Loucy (cell line): ENCODE measurements around the gene VASN.
A peak's percentile ranks its signal among the peaks of the same experiment; 100 is the strongest.

Experiments
- H2AFZ ChIP-seq: fragments of 200-600 bp; sonication (generic); 2 replicates; pipeline ENCODE4 v1.6.0; 2016; ENCODE audit warnings: antibody characterized with exemption, mild to moderate bottlenecking, low read length, moderate library complexity
- H3F3A ChIP-seq: fragments of 200-600 bp; 2 replicates; pipeline ENCODE4 v1.6.0; 2016; ENCODE audit warnings: antibody characterized with exemption, low read depth, mild to moderate bottlenecking
- H3K27me3 ChIP-seq: fragments of 200-600 bp; sonication (generic); 2 replicates; pipeline ENCODE4 v1.6.1; 2014; ENCODE audit warnings: low read length, mild to moderate bottlenecking; ENCODE audit not compliant: insufficient read depth, poor library complexity, severe bottlenecking
- H3K36me3 ChIP-seq: fragments of 200-600 bp; sonication (generic); 2 replicates; pipeline ENCODE4 v1.6.1; 2016; ENCODE audit warnings: low read length; ENCODE audit not compliant: insufficient read depth
- H3K4me1 ChIP-seq: fragments of 200-600 bp; sonication (generic); 2 replicates; pipeline ENCODE4 v1.5.1; 2014; ENCODE audit warnings: low read length, mild to moderate bottlenecking; ENCODE audit not compliant: insufficient read depth, poor library complexity, severe bottlenecking
- H3K4me2 ChIP-seq: fragments of 200-600 bp; sonication (generic); 2 replicates; pipeline ENCODE4 v1.6.0; 2014; ENCODE audit warnings: antibody characterized with exemption, low read length, low read depth, mild to moderate bottlenecking; ENCODE audit not compliant: poor library complexity, severe bottlenecking
- H3K4me3 ChIP-seq: fragments of 200-600 bp; sonication (generic); 2 replicates; pipeline ENCODE4 v1.5.1; 2014; ENCODE audit warnings: low read length, mild to moderate bottlenecking, mixed read lengths; ENCODE audit not compliant: poor library complexity, severe bottlenecking
- H3K79me2 ChIP-seq: fragments of 200-600 bp; sonication (generic); 2 replicates; pipeline ENCODE4 v1.6.1; 2014; ENCODE audit warnings: low read length; ENCODE audit not compliant: insufficient read depth
- H3K9ac ChIP-seq: fragments of 200-600 bp; sonication (generic); 2 replicates; pipeline ENCODE4 v1.6.0; 2014; ENCODE audit warnings: mild to moderate bottlenecking, low read depth, low read length, moderate library complexity; ENCODE audit not compliant: poor library complexity, severe bottlenecking
- H3K9me2 ChIP-seq: fragments of 200-600 bp; sonication (generic); replicated peaks from 2 replicates; pipeline ENCODE4 v1.6.1; 2016; ENCODE audit warnings: low read depth, low read length, mixed read lengths
- H3K9me3 ChIP-seq: fragments of 200-600 bp; sonication (generic); 2 replicates; pipeline ENCODE4 v1.6.1; 2014; ENCODE audit warnings: mild to moderate bottlenecking, antibody characterized with exemption, low read length, low read depth; ENCODE audit not compliant: insufficient read depth
- H4K20me1 ChIP-seq: fragments of 200-600 bp; sonication (generic); 2 replicates; pipeline ENCODE4 v1.6.0; 2014; ENCODE audit warnings: antibody characterized with exemption, low read length, mild to moderate bottlenecking; ENCODE audit not compliant: insufficient read depth, poor library complexity, severe bottlenecking
- EZH2phosphoT487 ChIP-seq: fragments of 200-600 bp; IDR thresholded peaks from 2 replicates; pipeline ENCODE4 v1.6.1; 2018; ENCODE audit warnings: antibody characterized with exemption, mild to moderate bottlenecking, moderate library complexity, borderline replicate concordance
- TF ChIP-seq, protein P1 (sequence below): fragments of 200-600 bp; sonication (generic); conservative IDR thresholded peaks from 2 replicates; pipeline ENCODE4 v1.5.1; 2014; ENCODE audit warnings: mild to moderate bottlenecking, antibody characterized with exemption, low read length

The VASN gene

DNA sequence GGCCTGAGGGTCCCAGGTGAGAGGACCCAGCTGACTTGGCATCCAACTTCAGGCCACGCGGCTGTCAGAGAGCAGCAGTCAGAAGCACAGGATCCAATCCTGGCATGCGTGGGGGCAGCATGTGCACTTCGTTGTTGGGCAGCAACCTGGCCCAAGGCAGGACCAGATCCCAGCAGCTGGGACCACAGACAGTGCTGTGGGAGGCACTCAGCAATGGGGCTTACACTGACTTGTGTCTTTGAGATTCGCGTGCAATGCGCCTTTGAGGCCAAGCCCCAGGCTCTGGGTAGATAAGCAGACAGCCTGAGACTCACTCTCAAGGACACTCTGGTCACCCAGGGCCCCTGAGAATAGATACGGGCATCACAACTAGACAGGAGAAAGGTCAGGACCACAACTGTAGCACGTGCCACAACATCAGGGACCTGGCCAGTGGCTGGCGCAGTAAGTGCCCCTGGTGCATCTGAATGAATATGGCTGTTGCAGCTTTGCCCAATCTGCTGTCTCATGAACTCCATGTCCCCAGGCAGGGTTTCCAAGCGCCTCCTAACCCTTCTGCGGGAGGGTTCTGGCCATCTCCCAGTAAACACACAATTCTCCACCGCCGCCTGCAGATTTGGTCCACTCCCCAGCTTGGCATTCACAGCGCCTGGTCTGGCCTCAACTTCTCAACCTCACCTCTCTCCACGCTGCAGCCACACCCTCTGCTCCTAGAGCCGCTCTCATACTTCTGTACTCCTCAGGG is 23.7 kb upstream of the VASN start:
- no peaks in the 10 kb centered on the region for H3K9me3 ChIP-seq
- no peaks in the 10 kb centered on the region for H3K36me3 ChIP-seq
- no peaks in the 10 kb centered on the region for H4K20me1 ChIP-seq
- no peak overlapping the region for H2AFZ ChIP-seq
- no peaks in the 10 kb centered on the region for H3F3A ChIP-seq
- H3K4me3 ChIP-seq = no peak overlapping the region
- no peak for TF ChIP-seq EZH2phosphoT487
- TF ChIP-seq, protein P1, sequence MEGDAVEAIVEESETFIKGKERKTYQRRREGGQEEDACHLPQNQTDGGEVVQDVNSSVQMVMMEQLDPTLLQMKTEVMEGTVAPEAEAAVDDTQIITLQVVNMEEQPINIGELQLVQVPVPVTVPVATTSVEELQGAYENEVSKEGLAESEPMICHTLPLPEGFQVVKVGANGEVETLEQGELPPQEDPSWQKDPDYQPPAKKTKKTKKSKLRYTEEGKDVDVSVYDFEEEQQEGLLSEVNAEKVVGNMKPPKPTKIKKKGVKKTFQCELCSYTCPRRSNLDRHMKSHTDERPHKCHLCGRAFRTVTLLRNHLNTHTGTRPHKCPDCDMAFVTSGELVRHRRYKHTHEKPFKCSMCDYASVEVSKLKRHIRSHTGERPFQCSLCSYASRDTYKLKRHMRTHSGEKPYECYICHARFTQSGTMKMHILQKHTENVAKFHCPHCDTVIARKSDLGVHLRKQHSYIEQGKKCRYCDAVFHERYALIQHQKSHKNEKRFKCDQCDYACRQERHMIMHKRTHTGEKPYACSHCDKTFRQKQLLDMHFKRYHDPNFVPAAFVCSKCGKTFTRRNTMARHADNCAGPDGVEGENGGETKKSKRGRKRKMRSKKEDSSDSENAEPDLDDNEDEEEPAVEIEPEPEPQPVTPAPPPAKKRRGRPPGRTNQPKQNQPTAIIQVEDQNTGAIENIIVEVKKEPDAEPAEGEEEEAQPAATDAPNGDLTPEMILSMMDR = no peak
- no peaks in the 10 kb centered on the region for H3K4me1 ChIP-seq
- no peaks in the 10 kb centered on the region for H3K9me2 ChIP-seq
- H3K9ac ChIP-seq = no peak overlapping the region
- peaks cover 25% of the 10 kb centered on the region; the same call in 1 of the 2 replicates for H3K79me2 ChIP-seq
- no peaks in the 10 kb centered on the region for H3K27me3 ChIP-seq
- no peak overlapping the region for H3K4me2 ChIP-seq

GRCh38 chr16:4349332-4349731 is 22.3 kb upstream of the VASN start:
- H3K9ac ChIP-seq = peak overlapping the region; percentile 43

DNA sequence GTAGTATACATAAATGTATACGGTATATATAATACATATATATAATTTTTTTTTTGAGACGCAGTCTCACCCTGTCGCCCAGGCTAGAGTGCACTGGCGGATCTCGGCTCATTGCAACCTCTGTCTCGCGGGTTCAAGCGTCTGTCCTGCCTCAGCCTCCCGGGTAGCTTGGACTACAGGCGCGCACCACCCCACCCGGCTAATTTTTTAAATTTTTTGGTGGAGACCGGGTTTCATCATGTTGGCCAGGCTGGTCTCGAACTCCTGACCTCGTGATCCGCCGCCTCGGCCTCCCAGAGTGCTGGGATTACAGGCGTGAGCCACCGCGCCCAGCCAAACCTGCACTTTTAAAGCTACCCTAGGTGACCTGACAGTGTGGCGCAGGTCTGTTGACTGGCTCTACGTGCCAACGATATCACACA is 21.3 kb upstream of the VASN start:
- peak overlapping the region; percentile 84 for H3K4me3 ChIP-seq
- H3K4me2 ChIP-seq = peak overlapping the region; percentile 71
- H3K9me3 ChIP-seq = no peaks in the 10 kb centered on the region
- no peaks in the 10 kb centered on the region for H4K20me1 ChIP-seq
- H2AFZ ChIP-seq = no peak overlapping the region
- no peaks in the 10 kb centered on the region for H3K9me2 ChIP-seq
- H3K79me2 ChIP-seq = peaks cover 25% of the 10 kb centered on the region; the same call in 1 of the 2 replicates
- H3F3A ChIP-seq = no peaks in the 10 kb centered on the region
- no peaks in the 10 kb centered on the region for H3K36me3 ChIP-seq
- TF ChIP-seq, protein P1 = no peak
- TF ChIP-seq EZH2phosphoT487 = no peak
- H3K4me1 ChIP-seq = no peaks in the 10 kb centered on the region
- H3K27me3 ChIP-seq = no peaks in the 10 kb centered on the region
- peak overlapping the region; percentile 79 for H3K9ac ChIP-seq

More at GRCh38 chr16:4349332-4349731, 22.3 kb upstream of the VASN start:
- H3F3A ChIP-seq = no peaks in the 10 kb centered on the region
- H4K20me1 ChIP-seq = no peaks in the 10 kb centered on the region
- H3K4me2 ChIP-seq = peak overlapping the region; percentile 57
- TF ChIP-seq, protein P1 = no peak
- no peak for TF ChIP-seq EZH2phosphoT487
- peaks cover 25% of the 10 kb centered on the region; the same call in 1 of the 2 replicates for H3K79me2 ChIP-seq
- no peaks in the 10 kb centered on the region for H3K27me3 ChIP-seq
- H3K9me3 ChIP-seq = no peaks in the 10 kb centered on the region
- no peak overlapping the region for H3K4me3 ChIP-seq
- H3K36me3 ChIP-seq = no peaks in the 10 kb centered on the region
- H2AFZ ChIP-seq = no peak overlapping the region
- no peaks in the 10 kb centered on the region for H3K9me2 ChIP-seq
- H3K4me1 ChIP-seq = no peaks in the 10 kb centered on the region
